Measurements from ENCODE around the gene STMN3.

Gene STMN3

DNA sequence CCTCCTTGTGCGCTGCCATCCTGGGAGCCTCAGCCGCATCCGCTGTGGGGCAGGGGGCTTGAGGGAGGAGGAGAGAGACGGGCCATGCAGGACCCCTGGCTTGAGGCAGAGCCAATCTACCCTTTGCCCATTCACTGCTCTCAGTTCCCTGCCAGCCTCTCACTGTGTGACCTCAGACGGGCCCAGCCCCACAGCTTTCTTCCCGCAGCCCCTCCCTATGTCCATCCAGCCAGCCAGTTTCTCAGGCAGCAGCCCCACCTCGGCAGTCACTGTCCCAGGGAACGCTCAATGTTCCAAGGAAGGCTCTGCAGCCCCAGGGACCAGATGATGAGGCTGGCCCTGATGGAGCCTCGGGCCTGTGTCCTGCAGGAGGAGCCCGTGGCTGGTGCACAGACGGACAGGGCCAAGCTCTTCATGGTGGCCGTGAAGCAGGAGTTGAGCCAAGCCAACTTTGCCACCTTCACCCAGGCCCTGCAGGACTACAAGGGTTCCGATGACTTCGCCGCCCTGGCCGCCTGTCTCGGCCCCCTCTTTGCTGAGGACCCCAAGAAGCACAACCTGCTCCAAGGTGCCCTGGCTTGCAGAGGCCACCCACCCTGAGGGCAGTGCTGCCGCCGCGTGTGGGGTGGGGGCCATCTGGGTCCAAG, 39.3 kb upstream of the STMN3 start:
- DNase-seq (ENCODE audit: low read depth) = no peak

DNA sequence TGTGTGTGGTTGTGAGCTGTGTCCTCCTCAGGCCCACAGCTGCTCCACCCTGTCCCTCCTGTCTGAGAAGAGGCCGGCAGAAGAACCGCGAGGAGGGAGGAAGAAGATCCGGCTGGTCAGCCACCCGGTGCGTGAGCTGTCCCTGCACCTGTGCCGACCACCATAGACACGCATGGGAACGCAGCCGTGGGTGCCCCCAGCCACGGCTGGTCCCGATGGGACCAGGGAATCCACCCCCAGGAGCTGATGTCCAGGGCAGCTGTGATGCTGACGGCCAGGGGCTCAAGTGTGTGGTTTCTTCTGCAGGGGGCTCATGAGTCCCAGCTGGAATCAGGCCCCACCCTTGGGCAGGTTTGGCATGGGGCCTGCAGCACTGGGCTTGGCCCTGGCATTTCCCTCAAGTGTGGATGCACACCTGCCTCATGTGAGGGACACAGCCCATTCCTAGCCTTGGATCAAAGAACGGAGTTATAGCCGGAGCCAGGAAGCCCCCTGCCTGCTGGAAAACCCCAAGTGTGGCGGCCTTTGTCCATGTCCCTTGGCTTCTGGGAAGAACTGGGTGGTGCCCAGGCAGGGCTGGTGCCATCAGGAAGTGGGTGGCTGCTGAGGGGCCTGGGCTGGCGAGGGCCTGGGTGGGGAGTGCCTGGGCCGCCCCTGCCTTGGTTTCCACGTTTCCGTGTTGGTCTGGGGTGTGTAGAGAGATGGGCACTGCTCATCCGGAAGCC, 38.6 kb upstream of the STMN3 start:
- no peak for DNase-seq (ENCODE audit: low read depth)

DNA sequence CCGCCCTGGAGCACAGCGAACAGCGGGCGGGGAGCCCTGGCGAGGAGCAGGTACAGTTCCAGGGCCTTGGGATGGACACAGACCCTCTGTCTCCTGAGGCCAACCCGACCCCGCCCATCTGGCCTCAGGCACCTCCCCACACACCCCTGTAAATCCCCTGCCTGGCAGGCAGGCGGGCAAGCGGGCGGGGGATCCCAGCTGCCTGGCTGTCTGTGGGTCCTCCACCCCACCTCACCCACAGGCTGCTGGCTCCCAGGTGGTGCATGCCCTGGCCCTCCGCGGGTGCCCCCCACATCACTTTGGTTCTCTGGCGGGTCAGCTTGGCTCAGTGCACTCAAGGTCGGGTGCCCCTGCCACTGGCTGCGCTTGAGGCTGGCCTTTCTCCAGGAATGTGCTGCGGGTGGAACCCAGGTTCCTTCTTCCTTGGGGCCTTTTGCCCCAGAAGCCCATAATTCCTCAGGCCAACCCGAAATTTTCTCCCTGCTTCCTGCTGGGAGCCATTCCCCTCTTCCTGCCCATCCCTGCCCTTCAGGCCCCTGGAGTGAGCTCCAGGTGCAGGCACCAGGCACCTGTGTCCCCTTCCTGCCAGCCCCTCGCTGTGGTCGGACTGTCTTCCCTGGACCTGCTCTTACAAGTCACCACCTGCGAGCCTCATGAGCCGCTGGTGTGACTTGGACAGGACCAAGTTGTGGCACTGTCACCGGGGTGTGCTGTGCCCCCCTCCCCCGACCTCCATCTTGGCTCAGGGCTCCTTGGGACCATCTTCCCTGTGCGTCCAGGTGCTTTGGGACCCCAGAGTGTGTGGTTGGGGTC, 37.9 kb upstream of the STMN3 start:
- no peak for DNase-seq (ENCODE audit: low read depth)

DNA sequence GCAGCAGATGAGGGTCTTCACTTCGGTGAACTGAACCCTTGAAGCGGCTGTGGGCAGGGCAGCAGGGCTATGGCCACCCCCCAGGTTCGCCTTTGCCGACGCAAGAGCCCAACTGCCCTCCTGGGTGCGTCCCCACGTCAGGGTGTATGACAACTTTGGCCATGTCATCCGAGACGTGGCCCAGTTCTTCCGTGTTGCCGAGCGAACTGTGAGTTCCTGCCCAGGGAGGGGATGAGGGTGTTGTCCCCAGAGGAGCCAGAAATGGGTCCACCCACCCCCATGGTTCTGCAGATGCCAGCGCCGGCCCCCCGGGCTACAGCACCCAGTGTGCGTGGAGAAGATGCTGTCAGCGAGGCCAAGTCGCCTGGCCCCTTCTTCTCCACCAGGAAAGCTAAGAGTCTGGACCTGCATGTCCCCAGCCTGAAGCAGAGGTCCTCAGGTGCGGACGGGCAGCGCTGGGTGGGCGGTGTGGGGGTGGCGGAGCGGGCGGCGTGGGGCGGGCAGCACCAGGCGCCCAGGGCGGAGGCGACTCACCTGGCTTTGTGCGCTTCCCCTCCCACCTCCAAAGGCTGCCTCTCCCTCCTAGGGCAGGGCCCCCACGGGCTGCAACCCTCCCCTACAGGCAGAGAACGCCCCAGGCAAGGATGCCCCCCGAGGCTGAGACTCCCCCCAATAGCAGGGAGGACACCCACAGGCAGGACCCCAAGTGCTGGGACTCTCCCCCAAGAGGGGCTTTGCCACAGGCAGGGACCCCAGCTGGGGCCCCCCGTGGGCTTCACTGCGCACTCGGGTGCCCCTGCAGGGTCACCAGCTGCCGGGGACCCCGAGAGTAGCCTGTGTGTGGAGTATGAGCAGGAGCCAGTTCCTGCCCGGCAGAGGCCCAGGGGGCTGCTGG, 37.0 kb upstream of the STMN3 start:
- DNase-seq (ENCODE audit: low read depth) = no peak

DNA sequence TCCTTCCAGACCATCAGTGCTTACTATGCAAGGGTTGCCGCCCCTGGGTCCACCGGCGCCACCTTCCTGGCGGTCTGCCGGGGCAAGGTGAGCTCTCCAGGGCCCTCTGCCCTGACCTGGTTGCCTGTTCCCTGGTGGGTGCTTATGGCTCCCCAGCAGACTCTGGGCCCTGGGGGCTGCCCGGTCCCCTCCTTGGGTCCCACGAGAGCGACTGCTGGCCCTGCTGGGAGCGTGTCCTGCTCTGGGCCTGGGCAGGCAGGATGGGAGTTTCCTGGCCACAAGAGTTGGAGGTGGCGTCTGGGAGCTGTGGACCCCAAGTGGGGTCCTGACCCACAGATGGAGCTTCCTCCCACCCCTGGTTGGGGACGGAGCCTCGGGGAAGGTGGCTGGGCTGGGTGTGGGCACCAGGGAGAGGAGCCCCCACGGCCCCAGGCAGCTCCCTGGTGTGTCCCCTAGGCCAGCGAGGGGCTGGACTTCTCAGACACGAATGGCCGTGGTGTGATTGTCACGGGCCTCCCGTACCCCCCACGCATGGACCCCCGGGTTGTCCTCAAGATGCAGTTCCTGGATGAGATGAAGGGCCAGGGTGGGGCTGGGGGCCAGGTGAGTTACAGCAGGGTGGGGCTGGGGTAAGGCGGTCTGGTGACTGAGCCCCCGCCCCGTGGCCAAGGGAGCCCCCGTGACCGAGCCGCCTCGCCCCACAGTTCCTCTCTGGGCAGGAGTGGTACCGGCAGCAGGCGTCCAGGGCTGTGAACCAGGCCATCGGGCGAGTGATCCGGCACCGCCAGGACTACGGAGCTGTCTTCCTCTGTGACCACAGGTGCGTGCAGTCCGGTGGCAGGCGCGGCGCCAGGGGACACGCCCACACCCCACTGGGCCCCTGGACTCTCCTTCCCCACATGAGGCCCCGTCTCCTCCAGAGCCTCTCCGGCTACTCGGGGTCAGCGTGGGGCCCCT, 36.1 kb upstream of the STMN3 start:
- DNase-seq (ENCODE audit: low read depth) = no peak

DNA sequence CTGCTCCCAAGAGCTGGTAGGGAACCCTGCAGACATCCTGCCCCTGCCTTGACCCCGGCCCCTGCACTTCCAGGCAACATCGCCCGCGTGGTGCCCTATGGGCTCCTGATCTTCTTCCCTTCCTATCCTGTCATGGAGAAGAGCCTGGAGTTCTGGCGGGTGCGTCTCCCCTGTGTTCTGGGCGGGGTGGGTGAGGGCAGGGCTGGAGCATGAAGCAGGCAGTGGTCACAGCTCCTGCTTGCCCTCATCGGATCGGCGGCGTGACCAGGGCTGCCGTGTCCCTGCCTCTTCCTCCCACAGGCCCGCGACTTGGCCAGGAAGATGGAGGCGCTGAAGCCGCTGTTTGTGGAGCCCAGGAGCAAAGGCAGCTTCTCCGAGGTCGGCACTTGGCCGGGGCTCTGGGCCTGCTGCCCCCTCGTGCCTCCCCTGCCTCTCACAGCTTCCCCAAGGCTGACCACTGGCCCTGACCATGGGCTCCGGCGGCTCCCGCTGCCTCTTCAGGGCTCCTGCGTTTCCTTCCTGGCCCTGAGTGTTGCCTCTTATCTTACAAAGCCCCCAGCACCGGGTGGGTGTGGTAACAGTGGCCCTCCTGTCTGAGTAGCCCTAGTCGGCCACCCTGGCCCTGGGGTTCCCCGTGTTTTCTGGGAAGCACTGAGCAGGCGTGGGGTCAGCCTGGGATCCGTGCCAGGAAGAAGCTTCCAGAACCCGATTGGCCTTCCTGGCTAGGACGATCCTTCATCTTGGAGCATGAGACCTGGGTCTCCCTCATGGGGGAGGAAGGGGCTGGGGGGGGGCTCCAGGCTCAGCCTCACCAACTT, 35.2 kb upstream of the STMN3 start:
- no peak for DNase-seq (ENCODE audit: low read depth)

DNA sequence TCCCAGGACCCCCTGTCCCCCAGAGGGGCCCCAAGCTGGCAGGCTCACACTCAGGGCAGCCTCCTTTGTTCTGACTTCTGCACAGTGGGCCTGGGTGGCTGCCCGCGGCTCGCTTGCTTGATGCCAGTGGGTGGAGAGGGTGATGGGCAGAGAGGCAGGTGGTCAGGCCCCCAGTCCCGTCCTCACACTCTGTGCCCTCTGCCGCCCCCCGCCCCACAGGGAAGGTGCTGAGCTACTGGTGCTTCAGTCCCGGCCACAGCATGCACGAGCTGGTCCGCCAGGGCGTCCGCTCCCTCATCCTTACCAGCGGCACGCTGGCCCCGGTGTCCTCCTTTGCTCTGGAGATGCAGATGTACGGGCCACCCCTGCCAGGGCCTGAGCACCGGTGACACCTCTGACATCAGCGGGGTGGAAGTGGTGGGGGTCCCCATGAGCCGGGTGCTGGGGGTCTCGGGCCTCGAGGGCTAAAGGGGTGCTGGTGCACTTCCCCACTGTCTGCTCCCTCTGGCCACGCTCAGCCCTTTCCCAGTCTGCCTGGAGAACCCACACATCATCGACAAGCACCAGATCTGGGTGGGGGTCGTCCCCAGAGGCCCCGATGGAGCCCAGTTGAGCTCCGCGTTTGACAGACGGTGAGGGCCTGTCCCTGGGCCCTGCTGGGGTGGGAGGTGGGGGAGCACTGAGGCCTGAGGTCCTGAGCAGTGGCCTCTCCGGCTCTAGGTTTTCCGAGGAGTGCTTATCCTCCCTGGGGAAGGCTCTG, 34.4 kb upstream of the STMN3 start:
- DNase-seq (ENCODE audit: low read depth) = no peak

DNA sequence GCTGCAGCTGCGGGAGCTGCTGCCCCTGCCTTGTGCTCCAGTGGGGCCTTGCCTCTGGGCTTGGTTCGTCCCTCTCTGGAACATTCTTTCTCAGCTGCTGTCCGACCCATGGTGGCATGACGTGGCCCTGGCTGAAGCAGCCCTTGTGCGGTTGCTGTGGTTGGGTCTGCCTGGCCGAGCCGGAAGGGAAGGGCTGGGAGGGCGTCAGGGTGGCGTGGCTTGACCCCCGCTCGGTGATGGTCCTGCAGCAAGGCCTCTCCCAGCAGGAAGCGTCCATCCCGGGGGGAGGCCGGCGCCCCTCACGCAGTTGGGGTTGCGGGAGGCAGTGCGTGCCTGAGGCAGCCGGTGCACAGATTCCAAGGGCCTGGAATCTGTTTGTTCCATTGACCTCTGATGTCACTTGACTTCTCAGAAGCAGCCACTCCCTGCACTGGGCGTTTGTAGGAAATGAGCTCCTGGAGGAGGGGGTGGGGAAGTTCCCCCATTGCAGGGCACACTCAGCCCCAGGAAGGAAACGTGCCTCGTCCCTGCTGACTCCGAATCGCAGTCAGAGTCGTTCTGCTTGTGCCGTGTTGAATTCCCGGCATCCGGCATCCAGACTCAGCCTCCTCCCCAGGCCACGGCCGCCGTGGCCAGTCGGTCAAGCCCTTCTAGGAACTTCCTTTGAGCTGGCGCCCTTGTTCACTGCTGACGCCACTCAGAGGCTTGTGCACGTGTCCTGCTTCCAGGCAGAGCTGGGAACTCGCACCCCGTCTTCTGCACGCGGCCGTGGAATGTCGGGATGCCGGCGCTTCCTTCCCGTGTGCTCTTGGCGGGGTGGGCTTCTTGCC, 33.5 kb upstream of the STMN3 start:
- DNase-seq (ENCODE audit: low read depth) = no peak

DNA sequence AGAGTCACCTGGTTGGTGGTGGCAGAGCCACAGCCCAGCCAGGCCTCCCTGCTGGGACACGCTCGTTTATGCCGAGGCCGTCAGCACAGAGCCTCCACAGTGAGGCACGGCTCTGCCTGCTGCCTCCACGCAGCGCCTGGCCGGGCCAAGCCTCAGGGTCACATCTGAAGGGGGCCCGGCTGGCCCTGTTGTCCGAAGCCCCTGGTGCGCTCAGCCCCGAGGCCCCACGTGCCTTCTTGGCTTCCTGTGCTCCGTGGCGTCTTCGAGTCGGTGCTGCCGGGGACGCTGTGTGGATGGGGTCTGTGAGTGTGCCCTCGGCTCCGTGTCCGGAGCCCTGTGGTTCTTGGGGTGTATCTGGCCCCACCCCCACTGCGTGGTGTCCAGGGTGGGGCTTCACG, 32.9 kb upstream of the STMN3 start:
- no peak for DNase-seq (ENCODE audit: low read depth)

DNA sequence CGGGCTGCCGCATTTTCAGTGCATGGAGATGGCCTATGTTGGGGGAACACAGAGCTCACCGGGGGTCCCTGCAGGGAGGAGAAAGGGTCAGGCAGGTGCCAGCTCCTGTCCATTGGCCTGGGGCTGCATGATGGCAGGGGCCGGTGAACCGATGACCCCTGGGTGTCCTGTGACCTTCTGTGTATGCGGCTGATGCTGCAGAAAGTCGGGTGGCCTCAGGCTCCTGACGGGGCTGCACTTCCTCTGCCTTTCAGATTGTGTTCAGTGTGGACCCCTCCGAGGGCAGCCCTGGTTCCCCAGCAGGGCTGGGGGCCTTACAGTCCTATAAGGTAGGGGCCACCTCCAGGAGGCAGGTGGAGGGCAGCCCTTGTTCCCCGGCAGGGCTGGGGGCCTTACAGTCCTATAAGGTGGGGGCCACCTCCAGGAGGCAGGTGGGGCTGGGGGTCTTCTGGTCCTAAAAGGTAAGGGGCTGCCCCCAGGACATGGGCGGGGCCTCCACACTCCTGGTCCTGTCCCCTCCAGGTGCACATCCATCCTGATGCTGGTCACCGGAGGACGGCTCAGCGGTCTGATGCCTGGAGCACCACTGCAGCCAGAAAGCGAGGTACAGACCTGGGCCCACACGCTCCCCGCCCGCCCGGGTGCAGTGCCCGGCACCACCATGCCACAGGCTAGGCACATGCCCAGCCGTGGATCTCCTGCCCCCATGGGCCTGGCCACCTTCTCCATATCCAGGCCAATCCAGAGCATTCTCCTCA, 32.2 kb upstream of the STMN3 start:
- DNase-seq (ENCODE audit: low read depth) = no peak

DNA sequence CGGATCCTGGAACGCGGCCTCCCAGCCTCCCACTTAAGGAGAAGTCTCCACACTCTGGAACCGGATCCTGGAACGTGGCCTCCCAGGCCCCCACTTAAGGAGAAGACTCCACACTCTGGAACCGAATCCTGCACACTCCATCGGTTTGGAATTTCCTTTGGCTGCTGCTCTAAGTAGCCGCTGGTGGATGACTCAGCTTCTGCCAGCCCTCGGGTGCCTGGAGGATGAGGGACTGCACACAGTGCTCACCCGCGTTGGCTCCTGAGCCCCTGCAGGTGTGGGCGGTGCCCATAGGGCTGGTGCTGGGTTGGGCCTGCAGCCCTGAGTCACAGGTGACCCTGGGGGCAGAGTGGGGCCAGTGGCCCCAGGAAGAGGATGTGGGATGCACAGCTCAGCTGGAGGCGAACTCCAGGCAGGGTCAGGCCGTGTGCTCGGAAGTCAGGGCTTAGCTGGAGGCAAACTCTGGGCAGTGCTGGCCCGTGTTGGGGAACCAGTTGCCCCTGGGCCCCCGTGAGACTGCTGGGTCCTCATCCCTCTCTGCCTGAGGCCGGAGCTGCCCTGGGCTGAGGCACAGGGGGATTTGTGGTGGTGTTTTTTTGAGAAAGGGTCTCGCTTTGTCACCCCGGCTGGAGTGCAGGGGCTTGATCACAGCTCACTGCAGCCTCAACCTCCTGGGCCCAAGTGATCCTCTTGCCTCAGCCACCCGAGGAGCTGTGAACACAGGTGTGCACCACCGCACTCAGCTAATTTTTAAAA, 29.3 kb upstream of the STMN3 start:
- no peak for DNase-seq (ENCODE audit: low read depth)

DNA sequence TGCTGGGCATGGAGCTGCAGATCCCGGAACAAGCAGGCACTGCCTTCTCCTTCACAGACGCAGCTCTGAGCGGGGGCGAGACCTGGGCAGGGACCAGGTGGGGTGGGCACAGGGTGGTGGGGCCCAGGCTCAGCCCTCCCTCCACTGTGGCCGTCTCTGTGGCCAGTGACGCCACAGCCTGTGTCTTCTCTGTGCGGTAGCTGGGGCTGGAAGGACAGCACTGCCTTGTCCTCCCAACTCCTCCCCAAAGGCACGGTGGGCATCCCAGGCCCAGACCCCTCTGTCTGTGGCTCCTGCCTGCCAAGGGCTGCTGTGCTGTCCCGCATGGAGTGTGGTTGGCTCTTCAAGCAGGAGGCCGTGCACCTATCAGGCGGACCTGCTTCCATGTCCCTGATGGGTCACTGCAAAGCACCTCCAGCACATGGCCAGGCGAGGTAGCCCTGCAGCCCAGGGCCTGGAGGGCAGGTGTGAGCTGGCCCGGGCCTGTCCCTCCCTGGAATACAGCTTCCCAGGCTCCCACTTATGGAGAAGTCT, 28.5 kb upstream of the STMN3 start:
- no peak for DNase-seq (ENCODE audit: low read depth)

DNA sequence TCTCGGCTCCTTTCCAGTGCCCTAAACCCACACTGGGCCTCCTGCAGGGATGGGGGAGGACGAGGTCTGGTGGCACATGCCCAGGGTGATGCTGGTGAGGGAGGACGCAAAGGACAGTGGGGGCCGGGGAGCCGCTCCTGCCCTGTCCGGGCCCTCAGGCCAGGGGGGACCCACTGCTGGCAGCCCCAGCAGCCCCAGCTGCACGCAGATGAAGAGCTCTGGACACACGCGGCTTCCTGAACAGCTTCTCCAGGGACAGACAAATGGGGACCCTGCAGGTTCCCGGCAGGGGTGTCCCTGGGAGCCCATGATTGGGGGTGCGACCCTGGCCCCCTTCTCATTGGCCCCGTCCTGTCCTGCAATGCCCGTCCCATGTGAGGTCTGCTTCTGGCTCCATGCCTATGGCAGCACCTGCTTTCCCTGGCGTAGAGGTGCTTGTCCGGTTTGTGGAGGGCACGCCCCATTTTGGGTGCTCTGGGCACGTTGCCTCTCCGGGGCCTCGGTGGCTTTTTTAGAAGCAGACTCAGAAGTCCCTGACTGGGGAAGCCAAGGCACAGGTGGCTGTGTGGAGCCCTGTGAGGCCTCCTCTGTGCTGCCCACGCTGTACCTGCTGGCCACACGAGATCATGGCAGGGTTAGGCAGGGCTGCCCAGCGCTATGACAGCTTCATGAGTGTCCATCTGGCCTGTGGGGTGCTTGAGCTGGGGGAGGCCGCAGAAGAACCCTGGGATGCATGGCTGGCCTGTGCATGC, 27.8 kb upstream of the STMN3 start:
- no peak for DNase-seq (ENCODE audit: low read depth)

DNA sequence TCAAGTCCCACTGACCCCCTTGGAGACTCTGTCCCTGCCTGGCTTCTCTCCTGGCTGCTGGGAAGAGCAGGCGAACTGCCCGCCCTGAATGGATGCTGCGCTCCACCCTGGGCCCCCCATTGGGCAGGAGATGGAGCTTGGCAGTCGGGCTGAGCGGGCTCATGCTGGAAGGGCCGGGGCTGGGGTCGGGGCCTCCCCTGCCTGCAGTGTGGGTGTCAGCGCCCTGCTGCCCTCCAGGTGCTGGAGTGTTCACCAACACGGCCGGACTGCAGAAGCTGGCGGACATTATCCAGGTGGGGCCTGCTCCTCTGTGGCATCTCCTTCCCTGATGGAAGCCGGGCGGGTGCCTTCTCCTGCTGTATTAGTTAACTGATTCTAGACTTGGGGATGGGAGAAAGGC, 27.2 kb upstream of the STMN3 start:
- no peak for DNase-seq (ENCODE audit: low read depth)

DNA sequence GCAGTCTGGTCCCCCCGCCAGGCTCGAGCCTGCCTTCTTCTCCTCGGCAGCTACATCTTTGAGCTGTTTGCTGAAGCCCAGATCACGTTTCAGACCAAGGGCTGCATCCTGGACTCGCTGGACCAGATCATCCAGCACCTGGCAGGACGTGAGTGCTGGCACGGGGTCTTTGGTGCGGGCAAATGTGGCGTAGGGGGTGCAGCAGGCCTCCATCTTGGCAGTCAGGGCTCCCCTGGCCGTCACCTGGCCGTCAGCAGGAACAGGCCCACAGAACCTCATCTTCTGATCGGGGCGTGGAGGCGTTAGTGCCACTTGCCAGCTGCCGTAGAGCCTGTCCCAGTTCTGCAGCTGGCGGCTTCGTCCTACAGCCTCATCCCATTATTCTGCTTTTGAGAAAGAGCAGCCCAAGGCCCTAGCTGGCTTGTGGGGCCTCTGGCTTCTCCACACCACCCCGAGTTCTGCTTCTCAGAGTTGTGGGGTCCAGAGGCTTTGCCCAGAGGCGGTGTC, 26.6 kb upstream of the STMN3 start:
- DNase-seq (ENCODE audit: low read depth) = no peak
